GM21717 (cell line): ENCODE results near the gene CNTNAP2.

Experiments used
- ATAC-seq: cut with Tn5 transposase; IDR thresholded peaks from one replicate; pipeline ENCODE4 v1.9.1; 2021; ENCODE audit warnings: mild to moderate bottlenecking, moderate library complexity; ENCODE audit not compliant: unreplicated experiment

The CNTNAP2 gene

GRCh38 chr7:148204639-148205304, 2088.2 kb downstream of the CNTNAP2 start:
- no peak for ATAC-seq

GRCh38 chr7:148209643-148210190, 2093.1 kb downstream of the CNTNAP2 start:
- ATAC-seq, result no peak

DNA sequence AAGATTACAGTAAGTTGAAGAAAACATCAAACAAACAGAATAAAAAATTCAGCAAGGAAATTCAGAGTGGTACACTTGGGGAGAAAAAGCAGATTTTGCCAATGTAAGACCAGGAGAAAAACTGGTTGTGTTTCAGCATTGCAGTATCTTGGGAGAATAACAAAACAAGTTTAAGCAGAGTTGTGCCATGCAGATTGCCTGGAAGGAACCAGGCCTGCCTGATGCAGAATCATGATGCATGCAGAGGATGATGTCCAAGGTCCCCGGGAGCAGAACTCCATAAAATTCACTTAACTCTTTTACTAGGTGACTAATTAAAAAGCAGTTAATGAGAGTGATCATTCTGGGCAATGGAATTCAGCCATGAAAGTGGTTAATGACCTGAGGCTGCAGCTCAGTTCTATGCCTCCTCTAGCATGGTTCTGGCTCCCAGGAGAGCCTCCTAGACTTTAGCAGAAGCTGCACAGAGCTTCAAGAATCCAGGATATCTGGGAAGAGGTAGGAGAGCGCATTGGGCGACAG, 2094.3 kb downstream of the CNTNAP2 start:
- no peak for ATAC-seq

DNA sequence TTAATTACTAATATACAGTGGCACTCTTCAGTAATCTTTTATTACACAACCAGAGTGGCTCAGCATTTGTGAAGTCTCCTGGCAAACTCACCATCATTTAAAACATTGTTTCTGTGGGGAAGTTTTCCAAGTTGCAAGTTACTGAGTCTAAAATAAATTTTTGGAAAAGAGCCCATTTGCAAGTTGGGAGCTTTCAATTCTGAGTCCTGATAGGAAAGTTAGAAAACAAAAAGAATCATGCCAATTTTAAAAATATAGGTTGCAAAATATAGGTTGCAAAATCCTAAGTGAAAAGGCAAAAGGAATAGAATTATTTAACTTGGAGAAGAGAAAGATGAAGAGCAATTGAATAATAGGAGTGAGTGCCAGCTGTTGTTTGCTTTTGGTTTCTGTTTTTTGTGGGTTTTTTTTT, 2095.1 kb downstream of the CNTNAP2 start:
- no peak for ATAC-seq

DNA sequence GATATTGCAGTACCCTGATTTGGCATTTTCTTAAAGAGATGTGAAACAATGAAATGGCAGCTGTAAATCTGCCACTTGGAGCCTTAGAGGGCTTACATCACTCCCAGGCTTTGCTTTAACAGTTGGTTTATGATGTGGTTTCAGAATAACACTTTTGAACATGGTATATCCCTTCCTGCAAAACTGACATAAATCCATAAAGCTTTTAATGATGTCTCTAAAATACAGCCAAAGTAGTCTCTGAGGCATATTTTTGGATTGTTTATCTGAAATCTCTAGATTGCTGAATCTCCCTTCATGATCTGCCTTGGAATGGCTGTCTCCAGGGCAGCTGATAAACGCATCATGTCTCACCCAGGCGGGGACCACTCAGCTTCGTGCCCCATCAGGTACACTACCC, 2096.1 kb downstream of the CNTNAP2 start:
- no peak for ATAC-seq

DNA sequence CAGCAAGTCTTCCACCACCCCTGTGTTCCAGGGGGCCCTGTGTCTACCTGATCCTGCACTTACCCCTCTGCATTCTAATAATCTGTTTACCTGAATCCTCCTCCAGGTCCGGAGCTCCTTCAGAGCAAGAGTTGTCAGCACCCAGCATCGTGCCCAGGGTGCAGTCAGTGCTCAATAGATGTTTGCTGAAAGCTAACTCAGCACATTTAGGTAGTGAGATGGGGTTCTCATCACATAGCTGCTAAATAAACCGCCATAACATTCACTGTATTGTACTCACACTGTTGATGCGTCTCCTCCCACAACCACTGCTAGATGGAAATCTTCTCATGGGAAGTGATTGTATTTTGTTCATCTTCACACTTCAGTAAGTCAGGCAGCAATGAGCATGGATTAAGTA, 2097.5 kb downstream of the CNTNAP2 start:
- no peak for ATAC-seq

DNA sequence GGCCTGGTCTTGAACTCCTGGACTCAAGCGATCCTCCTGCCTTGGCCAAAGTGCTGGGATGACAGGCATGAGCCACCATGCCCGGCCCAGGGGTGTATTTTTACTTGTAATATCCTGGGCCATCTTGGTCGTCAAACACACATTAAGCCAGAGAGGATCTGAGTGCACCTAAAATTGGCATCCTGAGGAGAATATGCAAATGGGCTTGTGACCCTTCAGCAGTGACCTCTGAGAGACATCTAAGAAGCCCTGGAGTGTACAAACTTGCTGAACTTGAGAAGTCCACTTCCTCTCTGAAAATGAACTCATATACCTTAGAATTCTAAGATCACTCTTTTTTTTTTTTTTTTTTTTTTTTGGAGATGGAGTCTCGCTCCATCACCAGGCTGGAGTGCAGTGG, 2102.0 kb downstream of the CNTNAP2 start:
- ATAC-seq, result no peak

DNA sequence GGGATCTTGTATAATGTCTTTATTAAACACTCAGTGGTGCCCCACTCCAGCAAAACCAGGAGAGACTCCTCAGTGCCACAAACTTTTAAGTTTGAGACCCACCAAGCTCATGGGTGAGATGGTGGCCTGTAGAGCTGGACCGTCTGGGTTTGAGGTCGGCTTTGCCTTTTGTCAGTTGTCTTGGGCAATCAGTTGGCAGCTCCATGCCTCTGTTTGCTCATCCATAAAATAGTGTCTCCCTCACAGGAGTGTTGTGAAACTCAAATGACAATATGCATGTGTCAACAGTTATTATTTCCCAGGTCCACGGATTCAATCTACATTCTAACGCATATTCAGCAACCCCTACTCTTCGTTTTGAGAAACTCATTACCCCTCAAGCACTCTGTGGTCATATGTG, 2106.1 kb downstream of the CNTNAP2 start:
- no peak for ATAC-seq

GRCh38 chr7:148223160-148223559, 2106.6 kb downstream of the CNTNAP2 start:
- ATAC-seq, result no peak

GRCh38 chr7:148223738-148224137, 2107.1 kb downstream of the CNTNAP2 start:
- no peak for ATAC-seq

GRCh38 chr7:148230296-148230695, 2113.7 kb downstream of the CNTNAP2 start:
- no peak for ATAC-seq

DNA sequence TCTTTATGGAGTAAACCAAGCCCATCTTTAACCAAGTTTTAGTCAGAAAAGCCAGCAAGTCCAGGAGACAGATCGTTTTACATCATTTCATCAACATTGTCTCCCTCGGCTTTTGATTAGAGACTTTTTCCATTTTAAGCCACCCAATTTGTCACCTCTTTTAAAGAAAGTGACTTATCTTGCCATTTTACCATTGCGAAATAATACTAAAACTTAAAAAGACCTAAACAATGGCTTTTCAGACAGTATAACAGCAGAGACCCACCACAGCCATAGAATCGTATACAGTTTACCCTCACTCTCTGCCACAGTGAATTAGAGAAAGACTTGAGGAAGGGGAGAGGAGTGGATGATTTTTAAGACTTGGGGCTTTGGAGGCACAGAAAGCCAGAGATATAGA, 2114.3 kb downstream of the CNTNAP2 start:
- no peak for ATAC-seq

- ATAC-seq, result no peak
Observed at GRCh38 chr7:148232784-148233183, 2116.2 kb downstream of the CNTNAP2 start.

- no peak for ATAC-seq
Observed at GRCh38 chr7:148234715-148235114, 2118.1 kb downstream of the CNTNAP2 start.

DNA sequence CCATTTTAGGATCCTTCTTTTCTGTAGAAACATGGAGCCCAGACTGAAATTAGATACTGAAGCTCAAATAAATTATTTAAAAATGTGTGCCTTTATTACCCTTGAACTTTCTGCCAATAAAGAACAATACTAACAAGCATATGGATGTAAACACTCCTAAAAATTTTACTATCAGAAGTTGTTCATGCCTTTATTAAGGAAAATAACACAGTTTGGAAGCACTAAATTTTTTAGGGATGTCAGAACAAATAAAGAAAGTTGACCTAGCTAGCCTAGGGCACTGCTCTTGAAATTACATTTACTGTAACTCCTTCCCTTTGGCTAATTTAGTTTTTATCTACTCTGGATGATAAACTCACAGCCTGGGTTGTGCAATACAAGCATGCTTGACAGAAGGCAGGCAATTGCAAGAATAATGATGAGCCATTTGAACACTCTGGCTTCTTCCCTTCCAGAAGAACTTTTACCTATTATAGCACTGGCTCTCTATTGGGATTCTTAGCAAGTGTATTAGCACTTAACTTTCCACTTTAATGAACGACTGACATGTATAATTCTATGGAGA, 2122.2 kb downstream of the CNTNAP2 start:
- ATAC-seq, result no peak

DNA sequence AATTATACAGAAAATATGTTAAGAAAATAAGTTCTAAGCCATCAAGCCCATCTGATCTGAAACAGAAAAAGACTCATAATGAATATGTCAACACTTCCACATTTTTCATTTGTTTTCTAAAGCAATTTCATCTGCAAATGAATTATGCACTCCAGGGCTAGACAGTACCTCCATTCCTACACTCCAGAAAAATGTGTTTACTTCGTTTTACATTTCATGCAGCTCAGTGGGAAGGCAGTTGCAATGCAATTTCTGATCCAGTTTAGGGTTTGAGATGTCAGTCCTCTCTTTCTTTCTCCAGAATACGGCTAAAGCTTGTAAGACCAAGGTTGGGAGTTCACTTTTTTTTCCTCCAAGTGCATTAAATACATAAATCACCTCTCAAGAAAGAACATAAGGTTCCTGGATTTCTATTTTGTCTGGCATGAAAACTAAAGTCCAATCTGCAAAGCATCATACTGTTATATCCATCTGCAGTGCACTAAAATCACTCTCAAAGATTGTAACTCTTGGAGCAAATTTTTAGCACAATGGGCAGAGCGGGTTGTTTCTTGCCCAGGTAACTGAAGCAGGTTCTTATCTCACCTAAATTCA, 2125.2 kb downstream of the CNTNAP2 start:
- ATAC-seq, result no peak

- ATAC-seq, result peak; percentile 87
Observed at GRCh38 chr7:148242294-148242821, 2125.8 kb downstream of the CNTNAP2 start.

DNA sequence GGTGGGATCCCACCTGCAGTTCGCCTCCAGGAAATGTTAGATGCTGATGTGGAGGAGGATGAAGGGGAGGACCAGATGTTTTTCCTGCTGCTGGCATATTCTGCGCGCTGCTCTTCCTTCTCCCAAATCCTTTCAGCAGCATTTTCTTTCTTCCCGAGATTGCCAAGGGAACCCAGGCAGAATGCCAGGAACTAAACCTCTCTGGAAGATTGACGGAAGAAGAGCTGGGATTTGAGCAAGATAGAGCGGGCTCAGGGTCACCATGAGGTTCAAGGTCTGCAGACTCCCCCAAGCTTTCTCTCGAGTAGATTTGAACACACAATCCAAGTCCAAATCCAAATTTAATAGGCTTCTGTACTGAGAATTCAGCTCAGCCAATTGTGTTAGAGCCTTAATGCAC, 2128.8 kb downstream of the CNTNAP2 start:
- ATAC-seq, result no peak

DNA sequence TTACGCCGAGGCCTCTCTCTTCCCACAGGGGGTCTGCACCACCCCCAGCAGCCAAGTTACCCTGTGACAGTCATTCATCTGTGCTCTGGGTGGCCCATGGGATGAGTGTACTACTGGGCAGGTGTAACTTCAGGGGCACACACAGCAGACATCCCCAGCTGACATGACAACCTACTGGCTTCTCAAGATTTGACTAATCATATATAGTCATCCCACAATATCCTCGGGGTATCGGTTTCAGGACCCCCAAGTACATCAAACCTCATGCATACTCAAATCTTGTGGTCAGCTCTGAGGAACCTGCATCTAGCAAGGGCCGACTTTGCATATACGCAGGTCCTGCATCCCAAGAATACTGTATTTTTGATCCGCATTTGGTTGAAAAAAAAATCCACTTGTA, 2137.0 kb downstream of the CNTNAP2 start:
- peak; percentile 92 for ATAC-seq

DNA sequence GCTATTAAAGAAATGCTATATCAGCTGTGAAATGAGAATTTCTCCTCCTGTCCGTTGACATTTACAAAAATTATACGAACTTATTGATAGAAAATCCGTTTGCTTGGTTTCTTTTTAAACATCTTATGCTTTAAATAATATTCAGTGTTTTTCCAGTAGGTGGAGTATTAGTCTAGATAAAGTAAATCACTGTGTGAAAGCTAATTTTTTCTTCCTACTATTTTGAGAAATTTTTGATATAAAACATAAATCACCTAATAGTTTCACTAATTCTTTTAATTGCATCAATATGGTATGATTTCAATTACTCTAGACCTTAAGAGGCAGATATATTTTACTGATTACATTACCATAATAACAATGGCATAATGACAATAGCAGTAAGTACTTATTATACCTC, 2138.7 kb downstream of the CNTNAP2 start:
- no peak for ATAC-seq

DNA sequence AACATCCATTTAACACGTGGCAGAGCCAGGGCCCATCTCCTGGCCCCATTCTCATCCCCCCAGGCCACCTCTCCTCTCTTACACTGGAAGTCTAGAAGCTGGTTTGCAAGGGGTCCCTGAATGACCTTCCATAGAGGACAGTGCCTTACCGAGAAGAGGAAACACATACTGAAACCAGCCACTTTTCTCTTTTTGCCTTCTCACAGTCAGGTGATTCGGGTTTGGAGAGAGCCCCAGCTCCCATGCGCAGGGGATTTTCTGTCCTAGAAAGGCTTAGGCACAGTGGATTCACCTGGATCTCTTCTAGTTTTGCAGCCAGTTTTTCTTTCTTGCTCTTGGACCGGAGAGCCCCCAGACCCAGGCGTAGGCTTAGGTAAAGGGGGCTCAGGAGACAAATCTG, 2139.8 kb downstream of the CNTNAP2 start:
- ATAC-seq, result no peak

- no peak for ATAC-seq
Observed at GRCh38 chr7:148260599-148260998, 2144.0 kb downstream of the CNTNAP2 start.
